Loucy (cell line): ENCODE data around the gene NUP188.

Source experiments
- H2AFZ ChIP-seq: fragments of 200-600 bp; sonication (generic); 2 replicates; pipeline ENCODE4 v1.6.0; 2016; ENCODE audit warnings: antibody characterized with exemption, mild to moderate bottlenecking, low read length, moderate library complexity
- H3F3A ChIP-seq: fragments of 200-600 bp; 2 replicates; pipeline ENCODE4 v1.6.0; 2016; ENCODE audit warnings: antibody characterized with exemption, low read depth, mild to moderate bottlenecking
- H3K27me3 ChIP-seq: fragments of 200-600 bp; sonication (generic); 2 replicates; pipeline ENCODE4 v1.6.1; 2014; ENCODE audit warnings: low read length, mild to moderate bottlenecking; ENCODE audit not compliant: insufficient read depth, poor library complexity, severe bottlenecking
- H3K36me3 ChIP-seq: fragments of 200-600 bp; sonication (generic); 2 replicates; pipeline ENCODE4 v1.6.1; 2016; ENCODE audit warnings: low read length; ENCODE audit not compliant: insufficient read depth
- H3K4me1 ChIP-seq: fragments of 200-600 bp; sonication (generic); 2 replicates; pipeline ENCODE4 v1.5.1; 2014; ENCODE audit warnings: low read length, mild to moderate bottlenecking; ENCODE audit not compliant: insufficient read depth, poor library complexity, severe bottlenecking
- H3K4me2 ChIP-seq: fragments of 200-600 bp; sonication (generic); 2 replicates; pipeline ENCODE4 v1.6.0; 2014; ENCODE audit warnings: antibody characterized with exemption, low read length, low read depth, mild to moderate bottlenecking; ENCODE audit not compliant: poor library complexity, severe bottlenecking
- H3K4me3 ChIP-seq: fragments of 200-600 bp; sonication (generic); 2 replicates; pipeline ENCODE4 v1.5.1; 2014; ENCODE audit warnings: low read length, mild to moderate bottlenecking, mixed read lengths; ENCODE audit not compliant: poor library complexity, severe bottlenecking
- H3K79me2 ChIP-seq: fragments of 200-600 bp; sonication (generic); 2 replicates; pipeline ENCODE4 v1.6.1; 2014; ENCODE audit warnings: low read length; ENCODE audit not compliant: insufficient read depth
- H3K9ac ChIP-seq: fragments of 200-600 bp; sonication (generic); 2 replicates; pipeline ENCODE4 v1.6.0; 2014; ENCODE audit warnings: mild to moderate bottlenecking, low read depth, low read length, moderate library complexity; ENCODE audit not compliant: poor library complexity, severe bottlenecking
- H3K9me2 ChIP-seq: fragments of 200-600 bp; sonication (generic); replicated peaks from 2 replicates; pipeline ENCODE4 v1.6.1; 2016; ENCODE audit warnings: low read depth, low read length, mixed read lengths
- H3K9me3 ChIP-seq: fragments of 200-600 bp; sonication (generic); 2 replicates; pipeline ENCODE4 v1.6.1; 2014; ENCODE audit warnings: mild to moderate bottlenecking, antibody characterized with exemption, low read length, low read depth; ENCODE audit not compliant: insufficient read depth
- H4K20me1 ChIP-seq: fragments of 200-600 bp; sonication (generic); 2 replicates; pipeline ENCODE4 v1.6.0; 2014; ENCODE audit warnings: antibody characterized with exemption, low read length, mild to moderate bottlenecking; ENCODE audit not compliant: insufficient read depth, poor library complexity, severe bottlenecking
- EZH2phosphoT487 ChIP-seq: fragments of 200-600 bp; IDR thresholded peaks from 2 replicates; pipeline ENCODE4 v1.6.1; 2018; ENCODE audit warnings: antibody characterized with exemption, mild to moderate bottlenecking, moderate library complexity, borderline replicate concordance
- TF ChIP-seq, protein P1 (sequence below): fragments of 200-600 bp; sonication (generic); conservative IDR thresholded peaks from 2 replicates; pipeline ENCODE4 v1.5.1; 2014; ENCODE audit warnings: mild to moderate bottlenecking, antibody characterized with exemption, low read length

Gene NUP188

DNA sequence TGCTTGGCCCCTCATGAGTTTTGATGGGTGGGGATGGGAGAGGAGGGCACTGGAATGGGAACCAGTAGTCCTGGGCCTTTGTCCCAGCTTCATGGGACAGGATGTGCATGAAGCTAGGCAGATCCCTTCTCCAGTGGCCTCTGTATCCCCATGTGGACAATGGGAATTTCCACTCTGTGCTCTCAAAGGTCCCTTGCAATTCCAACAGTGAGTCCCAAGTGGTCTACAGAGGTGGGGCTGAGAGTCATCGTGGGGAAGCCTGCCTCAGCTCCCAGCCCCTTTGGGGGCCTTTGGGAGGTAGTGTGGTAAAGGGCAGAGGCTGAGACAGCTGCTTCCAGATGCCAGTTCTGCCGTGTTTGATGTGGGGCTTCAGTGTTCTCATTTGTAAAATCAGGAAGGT lies 28.6 kb upstream of the NUP188 start:
- Histone ChIP-seq H4K20me1 (no peaks in the 10 kb centered on the region), H3F3A (no peaks in the 10 kb centered on the region), H3K27me3 (no peaks in the 10 kb centered on the region), H3K9ac (no peak overlapping the region), H3K4me3 (no peak overlapping the region), H3K9me3 (no peaks in the 10 kb centered on the region), H3K9me2 (no peaks in the 10 kb centered on the region), H3K4me1 (no peaks in the 10 kb centered on the region), H2AFZ (no peak overlapping the region), H3K4me2 (no peak overlapping the region), H3K79me2 (no peaks in the 10 kb centered on the region), H3K36me3 (peaks cover 15% of the 10 kb centered on the region; the same call in 1 of the 2 replicates)
- TF ChIP-seq EZH2phosphoT487: no peak
- TF ChIP-seq, protein P1, sequence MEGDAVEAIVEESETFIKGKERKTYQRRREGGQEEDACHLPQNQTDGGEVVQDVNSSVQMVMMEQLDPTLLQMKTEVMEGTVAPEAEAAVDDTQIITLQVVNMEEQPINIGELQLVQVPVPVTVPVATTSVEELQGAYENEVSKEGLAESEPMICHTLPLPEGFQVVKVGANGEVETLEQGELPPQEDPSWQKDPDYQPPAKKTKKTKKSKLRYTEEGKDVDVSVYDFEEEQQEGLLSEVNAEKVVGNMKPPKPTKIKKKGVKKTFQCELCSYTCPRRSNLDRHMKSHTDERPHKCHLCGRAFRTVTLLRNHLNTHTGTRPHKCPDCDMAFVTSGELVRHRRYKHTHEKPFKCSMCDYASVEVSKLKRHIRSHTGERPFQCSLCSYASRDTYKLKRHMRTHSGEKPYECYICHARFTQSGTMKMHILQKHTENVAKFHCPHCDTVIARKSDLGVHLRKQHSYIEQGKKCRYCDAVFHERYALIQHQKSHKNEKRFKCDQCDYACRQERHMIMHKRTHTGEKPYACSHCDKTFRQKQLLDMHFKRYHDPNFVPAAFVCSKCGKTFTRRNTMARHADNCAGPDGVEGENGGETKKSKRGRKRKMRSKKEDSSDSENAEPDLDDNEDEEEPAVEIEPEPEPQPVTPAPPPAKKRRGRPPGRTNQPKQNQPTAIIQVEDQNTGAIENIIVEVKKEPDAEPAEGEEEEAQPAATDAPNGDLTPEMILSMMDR: no peak

GRCh38 chr9:128919402-128920089 lies 28.0 kb upstream of the NUP188 start:
- Histone ChIP-seq H3F3A (no peaks in the 10 kb centered on the region), H3K36me3 (peaks cover 15% of the 10 kb centered on the region; the same call in 1 of the 2 replicates), H3K4me1 (no peaks in the 10 kb centered on the region), H3K9me3 (no peaks in the 10 kb centered on the region), H3K4me3 (no peak overlapping the region), H4K20me1 (no peaks in the 10 kb centered on the region), H3K9me2 (no peaks in the 10 kb centered on the region), H3K27me3 (no peaks in the 10 kb centered on the region), H3K79me2 (no peaks in the 10 kb centered on the region), H2AFZ (no peak overlapping the region), H3K4me2 (no peak overlapping the region), H3K9ac (no peak overlapping the region)
- TF ChIP-seq, protein P1: no peak
- no peak for TF ChIP-seq EZH2phosphoT487

DNA sequence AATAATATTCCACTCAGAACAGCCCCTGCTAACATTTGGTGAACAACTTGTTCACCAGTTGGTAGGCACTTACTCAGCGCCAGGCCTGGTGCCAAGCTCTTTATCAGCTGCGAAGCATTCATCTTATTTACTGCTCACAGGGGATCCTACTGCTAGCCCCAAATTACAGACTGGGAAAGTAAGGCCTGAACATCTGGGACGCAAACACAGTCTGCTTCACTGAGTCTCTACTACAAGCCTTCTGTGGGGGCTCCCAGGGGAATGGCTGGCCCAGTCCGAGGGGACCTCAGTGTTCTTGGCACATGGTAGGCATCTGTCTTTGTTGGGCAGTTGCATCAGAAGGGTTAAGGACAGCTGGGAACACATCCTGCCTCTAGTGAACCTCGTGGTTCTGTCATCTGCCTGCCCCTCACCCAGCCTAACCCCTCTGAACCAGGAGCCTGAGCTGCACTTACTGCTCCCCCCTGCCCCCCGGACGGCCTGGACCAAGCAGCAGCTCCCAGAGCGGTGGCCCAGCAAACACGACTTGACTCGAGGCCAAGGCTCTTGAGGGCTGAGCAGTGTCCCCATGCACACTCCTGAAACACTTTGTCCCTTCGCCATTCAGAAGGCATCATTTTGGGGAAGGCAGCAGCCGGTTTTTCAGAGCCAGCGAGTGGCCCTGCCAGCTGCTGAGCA lies 27.0 kb upstream of the NUP188 start, which contains the start of gene PHYHD1:
Gene PHYHD1, plus strand, starts transcription at position 602 of the 678 bp plus-strand sequence. CDS start 1,342 bp downstream, outside the sequence.
- H3K4me1 ChIP-seq: no peaks in the 10 kb centered on the region
- H3F3A ChIP-seq: no peaks in the 10 kb centered on the region
- no peak within 1 kb of the TSS for H3K4me3 ChIP-seq
- H3K4me2 ChIP-seq: no peak within 1 kb of the TSS
- TF ChIP-seq, protein P1: no peak
- no peak for TF ChIP-seq EZH2phosphoT487
- H3K27me3 ChIP-seq: no peaks in the 10 kb centered on the region
- H3K9ac ChIP-seq: no peak within 1 kb of the TSS
- no peaks in the 10 kb centered on the region for H3K9me2 ChIP-seq
- H3K79me2 ChIP-seq: no peaks in the 10 kb centered on the region
- no peak within 1 kb of the TSS for H2AFZ ChIP-seq
- H4K20me1 ChIP-seq: no peaks in the 10 kb centered on the region
- no peaks in the 10 kb centered on the region for H3K9me3 ChIP-seq
- H3K36me3 ChIP-seq: peaks cover 15% of the 10 kb centered on the region; the same call in 1 of the 2 replicates
